Neuron (in vitro differentiated cells): Measurements from ENCODE around the gene USP8.
"Not testable (repeated sequence)": the region's sequence is repeated elsewhere in the genome, so short reads cannot be mapped to it uniquely, and the experiment has no call there.

ENCODE experiments used
- H2AFZ ChIP-seq: one replicate; pipeline ENCODE4 v1.6.1; 2013; ENCODE audit warnings: low read depth, mild to moderate bottlenecking, inconsistent platforms, low read length, moderate library complexity
- H3K27me3 ChIP-seq: one replicate; pipeline ENCODE4 v1.6.1; 2013; ENCODE audit warnings: low read length; ENCODE audit not compliant: insufficient read depth
- H3K36me3 ChIP-seq: one replicate; pipeline ENCODE4 v1.6.1; 2013; ENCODE audit warnings: low read length; ENCODE audit not compliant: insufficient read depth
- H3K4me1 ChIP-seq: one replicate; pipeline ENCODE4 v1.6.1; 2013; ENCODE audit warnings: low read length; ENCODE audit not compliant: insufficient read depth
- H3K4me3 ChIP-seq: 2 replicates; pipeline ENCODE4 v1.5.1; 2013; ENCODE audit warnings: mild to moderate bottlenecking, low read length, moderate library complexity
- H3K9me3 ChIP-seq: one replicate; pipeline ENCODE4 v1.6.1; 2013; ENCODE audit warnings: low read length

Gene USP8

GRCh38 chr15:50476143-50476542 lies 51.9 kb downstream of the USP8 start:
- no peaks in the 10 kb centered on the region for H3K27me3 ChIP-seq
- H3K36me3 ChIP-seq: peaks cover 53% of the 10 kb centered on the region
- H3K4me3 ChIP-seq: no peak overlapping the region
- H3K4me1 ChIP-seq: no peaks in the 10 kb centered on the region
- no peaks in the 10 kb centered on the region for H3K9me3 ChIP-seq
- H2AFZ ChIP-seq: no peak overlapping the region

- H3K36me3 ChIP-seq: peaks cover 75% of the 10 kb centered on the region
- no peak overlapping the region for H3K4me3 ChIP-seq
- no peak overlapping the region for H2AFZ ChIP-seq
- H3K4me1 ChIP-seq: no peaks in the 10 kb centered on the region
- no peaks in the 10 kb centered on the region for H3K9me3 ChIP-seq
- H3K27me3 ChIP-seq: no peaks in the 10 kb centered on the region
These were observed 60.6 kb downstream of the USP8 start for GRCh38 chr15:50484781-50485180.

- H3K4me1 ChIP-seq: no peaks in the 10 kb centered on the region
- no peak overlapping the region for H3K4me3 ChIP-seq
- no peaks in the 10 kb centered on the region for H3K27me3 ChIP-seq
- H3K9me3 ChIP-seq: no peaks in the 10 kb centered on the region
- peaks cover 75% of the 10 kb centered on the region for H3K36me3 ChIP-seq
- H2AFZ ChIP-seq: no peak overlapping the region
These were observed 61.2 kb downstream of the USP8 start for GRCh38 chr15:50485389-50485788.

GRCh38 chr15:50487287-50487686 lies 63.1 kb downstream of the USP8 start:
- Histone ChIP-seq H3K36me3 (peaks cover 75% of the 10 kb centered on the region), H2AFZ (no peak overlapping the region), H3K4me1 (no peaks in the 10 kb centered on the region), H3K4me3 (no peak overlapping the region), H3K9me3 (no peaks in the 10 kb centered on the region), H3K27me3 (no peaks in the 10 kb centered on the region)

- Histone ChIP-seq H3K27me3 (no peaks in the 10 kb centered on the region), H3K36me3 (peaks cover 89% of the 10 kb centered on the region)
These were observed 69.4 kb downstream of the USP8 start for GRCh38 chr15:50493625-50494024.

GRCh38 chr15:50494547-50494946 lies 70.3 kb downstream of the USP8 start:
- H3K9me3 ChIP-seq, H3K4me1 ChIP-seq, H3K27me3 ChIP-seq, H2AFZ ChIP-seq, H3K4me3 ChIP-seq: not testable (repeated sequence)
- peaks cover 91% of the 10 kb centered on the region for H3K36me3 ChIP-seq

More at GRCh38 chr15:50493625-50494024, 69.4 kb downstream of the USP8 start:
- Histone ChIP-seq H3K9me3 (no peaks in the 10 kb centered on the region), H2AFZ (no peak overlapping the region), H3K4me1 (no peaks in the 10 kb centered on the region), H3K4me3 (no peak overlapping the region)

GRCh38 chr15:50496692-50497091 lies 72.5 kb downstream of the USP8 start:
- H3K4me3 ChIP-seq: no peak overlapping the region
- H3K27me3 ChIP-seq: no peaks in the 10 kb centered on the region
- H3K36me3 ChIP-seq: peaks cover 88% of the 10 kb centered on the region
- no peaks in the 10 kb centered on the region for H3K9me3 ChIP-seq
- no peaks in the 10 kb centered on the region for H3K4me1 ChIP-seq
- no peak overlapping the region for H2AFZ ChIP-seq

GRCh38 chr15:50500352-50500751 lies 76.1 kb downstream of the USP8 start:
- H2AFZ ChIP-seq: no peak overlapping the region
- peaks cover 69% of the 10 kb centered on the region for H3K36me3 ChIP-seq
- no peaks in the 10 kb centered on the region for H3K9me3 ChIP-seq
- no peaks in the 10 kb centered on the region for H3K4me1 ChIP-seq
- H3K4me3 ChIP-seq: no peak overlapping the region
- H3K27me3 ChIP-seq: no peaks in the 10 kb centered on the region

- H3K4me3 ChIP-seq: no peak overlapping the region
- H3K36me3 ChIP-seq: peaks cover 57% of the 10 kb centered on the region
- H2AFZ ChIP-seq: no peak overlapping the region
- no peaks in the 10 kb centered on the region for H3K4me1 ChIP-seq
- H3K27me3 ChIP-seq: no peaks in the 10 kb centered on the region
- no peaks in the 10 kb centered on the region for H3K9me3 ChIP-seq
These were observed 77.6 kb downstream of the USP8 start for GRCh38 chr15:50501815-50502214.

- H3K4me3 ChIP-seq: no peak overlapping the region
- H3K36me3 ChIP-seq: peaks cover 46% of the 10 kb centered on the region
- H3K9me3 ChIP-seq: no peaks in the 10 kb centered on the region
- no peak overlapping the region for H2AFZ ChIP-seq
- no peaks in the 10 kb centered on the region for H3K27me3 ChIP-seq
- H3K4me1 ChIP-seq: no peaks in the 10 kb centered on the region
These were observed 78.9 kb downstream of the USP8 start for GRCh38 chr15:50503144-50503543.

- not testable (repeated sequence) for H3K27me3 ChIP-seq, H3K4me1 ChIP-seq, H2AFZ ChIP-seq, H3K4me3 ChIP-seq, H3K9me3 ChIP-seq
- H3K36me3 ChIP-seq: peaks cover 24% of the 10 kb centered on the region
These were observed 81.5 kb downstream of the USP8 start for GRCh38 chr15:50505656-50506055.

- Histone ChIP-seq H3K9me3 (no peaks in the 10 kb centered on the region), H2AFZ (no peak overlapping the region), H3K4me3 (no peak overlapping the region), H3K27me3 (no peaks in the 10 kb centered on the region), H3K4me1 (no peaks in the 10 kb centered on the region), H3K36me3 (peaks cover 21% of the 10 kb centered on the region)
These were observed 81.9 kb downstream of the USP8 start for GRCh38 chr15:50506121-50506520.

- Histone ChIP-seq H3K4me1 (no peaks in the 10 kb centered on the region), H3K4me3 (no peak overlapping the region), H2AFZ (no peak overlapping the region), H3K36me3 (no peaks in the 10 kb centered on the region), H3K27me3 (no peaks in the 10 kb centered on the region), H3K9me3 (no peaks in the 10 kb centered on the region)
These were observed 88.8 kb downstream of the USP8 start for GRCh38 chr15:50513001-50513400.

- no peak overlapping the region for H2AFZ ChIP-seq
- H3K4me1 ChIP-seq: no peaks in the 10 kb centered on the region
- H3K4me3 ChIP-seq: no peak overlapping the region
- no peaks in the 10 kb centered on the region for H3K27me3 ChIP-seq
- H3K9me3 ChIP-seq: no peaks in the 10 kb centered on the region
- H3K36me3 ChIP-seq: no peaks in the 10 kb centered on the region
These were observed 95.7 kb downstream of the USP8 start for GRCh38 chr15:50519740-50520425.
